ENCODE data around the gene GALNTL6. TPM values are rescaled to one million over a fixed set of nuclear protein-coding genes. Genes with fewer than 3 reads are reported as not detected.

Gene GALNTL6
- polyA plus RNA-seq, 1 donor (not counting 4 experiments of a cell fraction or from before 2014, with no cell fraction given) = not detected

DNA sequence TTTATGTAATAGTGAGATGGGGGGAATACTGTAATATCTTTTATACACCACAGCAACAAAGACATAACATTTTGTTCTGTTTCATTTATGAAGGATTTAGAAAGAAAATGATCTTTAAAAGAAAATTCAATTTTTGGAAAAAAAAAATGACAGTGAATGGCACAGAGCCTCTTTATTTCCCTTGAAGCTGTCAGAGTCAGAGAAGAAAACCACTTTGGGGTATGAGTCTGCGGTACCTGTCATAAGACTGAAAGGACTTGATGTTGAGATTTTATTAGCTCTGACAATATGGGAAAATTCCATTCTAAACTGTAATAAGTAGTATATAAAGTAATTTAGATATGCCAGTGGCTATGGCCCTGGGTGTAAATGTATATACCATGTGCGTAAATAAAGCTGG, 134.8 kb downstream of the GALNTL6 start:
- Histone ChIP-seq H3K27ac (ENCODE audit: control insufficient read depth, insufficient read depth, low read length) (no peak overlapping the region), H3K79me2 (ENCODE audit: control insufficient read depth, insufficient read depth, low read length) (no peaks in the 10 kb centered on the region), H3K9ac (ENCODE audit: control insufficient read depth, extremely low read depth, insufficient read depth, low read length) (no peak overlapping the region), H2AFZ (ENCODE audit: control insufficient read depth, low read length) (no peak overlapping the region), H3K9me1 (ENCODE audit: control insufficient read depth, extremely low read depth, insufficient read depth, low read length) (no peaks in the 10 kb centered on the region), H4K20me1 (ENCODE audit: control insufficient read depth, extremely low read depth, insufficient read depth, low read length) (no peaks in the 10 kb centered on the region), H3K36me3 (ENCODE audit: control insufficient read depth in 2 of 2, extremely low read depth in 1 of 2, insufficient read depth in 2 of 2, low read length in 2 of 2) (no peaks in the 10 kb centered on the region), H3K4me3 (ENCODE audit: control insufficient read depth in 2 of 3, extremely low read depth in 1 of 3, insufficient read depth in 2 of 3, low read depth in 1 of 3, low read length in 3 of 3) (no peak overlapping the region), H3K9me3 (ENCODE audit: control insufficient read depth, low read depth, low read length) (no peaks in the 10 kb centered on the region), H3K4me1 (ENCODE audit: control insufficient read depth, extremely low read depth, insufficient read depth, low read length) (no peaks in the 10 kb centered on the region), H3K4me2 (ENCODE audit: control insufficient read depth, extremely low read depth, insufficient read depth, low read depth, low read length) (no peak overlapping the region), H3K27me3 (ENCODE audit: control insufficient read depth, extremely low read depth, insufficient read depth, low read length) (no peaks in the 10 kb centered on the region)
- DNase-seq (ENCODE audit: low read depth, low spot score) = no peak
- FAIRE-seq = no peak
- dilution Hi-C loops (cut with MboI; ENCODE audit: extremely low pct_ligation_motif_present, low sequenced_read_pairs) = no loop called here
- TF ChIP-seq, protein P1, sequence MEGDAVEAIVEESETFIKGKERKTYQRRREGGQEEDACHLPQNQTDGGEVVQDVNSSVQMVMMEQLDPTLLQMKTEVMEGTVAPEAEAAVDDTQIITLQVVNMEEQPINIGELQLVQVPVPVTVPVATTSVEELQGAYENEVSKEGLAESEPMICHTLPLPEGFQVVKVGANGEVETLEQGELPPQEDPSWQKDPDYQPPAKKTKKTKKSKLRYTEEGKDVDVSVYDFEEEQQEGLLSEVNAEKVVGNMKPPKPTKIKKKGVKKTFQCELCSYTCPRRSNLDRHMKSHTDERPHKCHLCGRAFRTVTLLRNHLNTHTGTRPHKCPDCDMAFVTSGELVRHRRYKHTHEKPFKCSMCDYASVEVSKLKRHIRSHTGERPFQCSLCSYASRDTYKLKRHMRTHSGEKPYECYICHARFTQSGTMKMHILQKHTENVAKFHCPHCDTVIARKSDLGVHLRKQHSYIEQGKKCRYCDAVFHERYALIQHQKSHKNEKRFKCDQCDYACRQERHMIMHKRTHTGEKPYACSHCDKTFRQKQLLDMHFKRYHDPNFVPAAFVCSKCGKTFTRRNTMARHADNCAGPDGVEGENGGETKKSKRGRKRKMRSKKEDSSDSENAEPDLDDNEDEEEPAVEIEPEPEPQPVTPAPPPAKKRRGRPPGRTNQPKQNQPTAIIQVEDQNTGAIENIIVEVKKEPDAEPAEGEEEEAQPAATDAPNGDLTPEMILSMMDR (optimal IDR thresholded peaks at IDR 0.05 in 1 of 3, IDR thresholded peaks at IDR 0.05 in 1 of 3, conservative IDR thresholded peaks at IDR 0.05 in 1 of 3; ENCODE audit: extremely low read depth in 1 of 3, insufficient read depth in 2 of 3, low read length in 3 of 3) = no peak
- no peak for TF ChIP-seq EZH2 (IDR thresholded peaks at IDR 0.05; ENCODE audit: low read length)

DNA sequence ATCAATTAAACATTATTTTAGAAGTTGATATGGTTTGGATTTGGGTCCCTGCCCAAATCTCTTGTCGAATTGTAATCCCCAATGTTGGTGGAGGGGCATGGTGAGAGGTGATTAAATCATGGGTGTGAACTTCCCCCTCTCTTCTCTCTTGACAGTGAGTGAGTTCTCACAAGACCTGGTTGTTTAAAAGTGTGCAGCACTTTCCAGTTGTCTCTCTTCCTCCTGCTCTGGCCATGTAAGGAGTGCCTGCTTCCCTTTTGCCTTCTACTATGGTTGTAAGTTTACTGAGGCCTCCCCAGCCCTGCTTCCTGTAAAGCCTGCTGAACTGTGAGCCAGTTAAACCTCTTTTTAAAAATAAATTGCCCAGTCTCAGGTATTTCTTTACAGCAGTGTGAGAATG, 141.4 kb downstream of the GALNTL6 start:
- DNase-seq (ENCODE audit: low read depth, low spot score) = no peak

More for the DNA sequence above, 141.4 kb downstream of the GALNTL6 start:
- Histone ChIP-seq H4K20me1 (ENCODE audit: control insufficient read depth, extremely low read depth, insufficient read depth, low read length) (no peaks in the 10 kb centered on the region), H2AFZ (ENCODE audit: control insufficient read depth, low read length) (no peak overlapping the region), H3K4me3 (ENCODE audit: control insufficient read depth in 2 of 3, extremely low read depth in 1 of 3, insufficient read depth in 2 of 3, low read depth in 1 of 3, low read length in 3 of 3) (no peak overlapping the region), H3K36me3 (ENCODE audit: control insufficient read depth in 2 of 2, extremely low read depth in 1 of 2, insufficient read depth in 2 of 2, low read length in 2 of 2) (no peaks in the 10 kb centered on the region), H3K9ac (ENCODE audit: control insufficient read depth, extremely low read depth, insufficient read depth, low read length) (no peak overlapping the region), H3K9me3 (ENCODE audit: control insufficient read depth, low read depth, low read length) (no peaks in the 10 kb centered on the region), H3K79me2 (ENCODE audit: control insufficient read depth, insufficient read depth, low read length) (no peaks in the 10 kb centered on the region), H3K4me1 (ENCODE audit: control insufficient read depth, extremely low read depth, insufficient read depth, low read length) (no peaks in the 10 kb centered on the region), H3K9me1 (ENCODE audit: control insufficient read depth, extremely low read depth, insufficient read depth, low read length) (no peaks in the 10 kb centered on the region), H3K27ac (ENCODE audit: control insufficient read depth, insufficient read depth, low read length) (no peak overlapping the region), H3K4me2 (ENCODE audit: control insufficient read depth, extremely low read depth, insufficient read depth, low read depth, low read length) (no peak overlapping the region), H3K27me3 (ENCODE audit: control insufficient read depth, extremely low read depth, insufficient read depth, low read length) (no peaks in the 10 kb centered on the region)
- no peak for FAIRE-seq
- dilution Hi-C loops (cut with MboI; ENCODE audit: extremely low pct_ligation_motif_present, low sequenced_read_pairs) = no loop called here
- TF ChIP-seq, protein P1 (optimal IDR thresholded peaks at IDR 0.05 in 1 of 3, IDR thresholded peaks at IDR 0.05 in 1 of 3, conservative IDR thresholded peaks at IDR 0.05 in 1 of 3; ENCODE audit: extremely low read depth in 1 of 3, insufficient read depth in 2 of 3, low read length in 3 of 3) = no peak
- no peak for TF ChIP-seq EZH2 (IDR thresholded peaks at IDR 0.05; ENCODE audit: low read length)

Data from keratinocyte (primary cell).